ENCODE results near the gene PHLDA3.
A peak's percentile ranks its signal among the peaks of the same experiment; 100 is the strongest.

GRCh38 chr1:201459775-201460174 lies 9.2 kb downstream of the PHLDA3 start:
- TF ChIP-seq CTCF (IDR thresholded peaks at IDR 0.05) = no peak
- TF ChIP-seq POLR2AphosphoS5 (IDR thresholded peaks at IDR 0.05) = peak in 1 of 4 donors; percentile 6
- TF ChIP-seq POLR2A (IDR thresholded peaks at IDR 0.05) = no peak
- TF ChIP-seq EP300 (IDR thresholded peaks at IDR 0.05) = no peak

Data from sigmoid colon (tissue), 4 donors.